Stimulated activated CD4-positive, alpha-beta T cell treated with anti-CD3 and anti-CD28 coated beads, Interleukin-15, amount 100 ng/mL, for 48 hours (primary cell): ENCODE measurements around the gene ARHGEF10L.

Experiments
- DNase-seq, 2 donors: peaks; one replicate each; pipeline ENCODE4 v3.0.0-alpha.2; 2020; ENCODE audit warnings: low read depth in 2 of 2

Gene ARHGEF10L

DNA sequence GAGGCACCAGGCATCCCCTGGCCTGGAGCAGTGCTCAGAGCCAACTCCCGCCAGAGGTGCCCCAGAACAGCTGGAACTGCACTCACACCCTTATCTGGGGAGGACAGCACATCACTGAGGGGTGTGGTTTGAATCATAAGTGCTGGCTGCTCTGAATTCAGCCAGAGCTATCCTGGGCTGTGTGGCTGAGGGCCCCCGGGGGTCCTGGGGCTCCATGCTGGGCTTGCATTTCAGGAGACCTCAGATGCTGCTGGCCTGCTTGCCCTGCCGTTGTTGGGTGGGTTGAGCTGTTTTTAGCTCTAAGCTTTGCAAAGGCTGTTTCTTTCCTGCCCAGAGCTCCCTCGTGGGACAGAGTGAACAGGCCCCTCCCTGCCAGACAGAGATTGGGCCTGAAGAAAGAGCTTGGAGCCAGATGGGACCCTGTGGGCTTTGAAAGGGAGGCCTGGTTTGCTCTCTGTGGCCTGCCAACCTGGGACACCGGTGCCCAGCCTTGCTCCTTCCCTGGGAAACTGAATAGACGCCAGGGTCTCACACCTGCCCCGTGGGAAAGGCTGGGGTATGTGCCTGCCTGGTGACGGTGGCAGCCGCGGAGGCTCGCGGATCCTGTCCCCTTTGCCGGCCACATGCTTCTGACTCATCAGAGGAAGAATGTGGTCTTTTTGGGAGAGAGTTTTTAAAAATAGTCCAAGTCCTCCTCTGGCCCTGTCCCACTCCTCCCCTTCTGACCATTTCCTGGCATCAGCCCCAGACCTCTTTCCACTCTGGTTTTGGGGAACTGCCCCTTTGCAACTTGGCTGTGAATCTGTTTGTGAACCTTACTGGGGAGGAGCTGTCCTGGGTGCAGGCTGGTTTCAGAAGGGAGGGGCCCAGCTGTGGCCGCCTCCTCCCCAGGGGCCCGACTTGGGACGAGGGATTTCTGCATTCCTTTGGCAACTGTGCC lies 30.0 kb downstream of the ARHGEF10L start:
- no peak for DNase-seq

DNA sequence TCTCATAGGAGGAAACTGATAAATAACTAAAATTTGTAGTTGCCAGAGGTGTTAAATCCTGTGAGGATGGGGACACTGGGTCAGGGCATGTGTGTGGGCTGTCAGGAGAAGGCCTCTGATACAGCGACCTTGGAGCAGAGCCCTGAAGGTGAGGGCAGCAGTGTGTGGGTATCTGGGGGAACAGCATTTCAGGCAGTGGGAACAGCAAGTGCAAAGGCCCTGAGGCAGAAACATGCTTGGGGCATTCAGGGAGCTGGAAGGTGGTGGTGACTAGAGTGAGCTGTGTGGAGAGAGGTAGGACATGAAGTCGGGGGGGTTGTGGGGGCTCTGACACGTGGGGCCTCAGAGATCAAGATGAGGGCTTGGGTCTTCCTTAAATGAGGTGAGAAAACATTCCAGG lies 30.7 kb downstream of the ARHGEF10L start:
- DNase-seq = no peak

DNA sequence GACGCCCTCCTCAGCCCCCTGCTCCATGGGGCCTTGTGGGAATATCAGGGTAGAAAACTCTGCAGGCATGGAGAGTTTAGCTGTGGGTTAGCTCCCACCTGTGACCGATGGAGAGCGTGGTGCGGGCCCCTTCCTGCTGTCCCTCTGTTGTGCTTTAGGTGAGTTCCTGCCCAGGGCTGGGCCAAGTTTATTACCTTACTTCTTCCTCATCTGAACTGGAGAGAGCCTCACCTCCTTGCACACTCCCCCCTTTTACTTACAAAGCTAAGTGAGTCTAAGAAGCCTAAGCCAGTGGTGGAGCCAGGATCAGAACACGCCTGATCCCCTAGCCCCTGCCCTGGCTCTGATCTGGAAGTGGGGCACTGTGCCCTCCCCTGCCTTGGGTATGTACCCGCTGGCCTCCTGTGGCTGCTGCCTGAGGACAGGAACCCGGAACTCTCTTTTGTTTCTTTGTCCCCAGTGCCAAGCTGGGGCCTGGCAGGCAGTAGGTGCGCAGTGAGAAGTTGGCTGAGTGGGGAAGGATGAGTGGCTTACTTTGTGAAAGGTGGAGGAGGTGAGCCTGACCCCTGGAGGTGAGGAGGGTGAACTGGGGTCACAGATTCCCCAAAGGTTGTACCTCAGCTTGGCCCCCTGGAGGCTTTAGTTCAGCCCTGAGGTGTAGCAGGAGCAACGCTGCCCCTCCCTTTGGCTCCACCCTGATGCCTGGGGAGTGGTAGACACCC lies 32.9 kb downstream of the ARHGEF10L start:
- DNase-seq = no peak

DNA sequence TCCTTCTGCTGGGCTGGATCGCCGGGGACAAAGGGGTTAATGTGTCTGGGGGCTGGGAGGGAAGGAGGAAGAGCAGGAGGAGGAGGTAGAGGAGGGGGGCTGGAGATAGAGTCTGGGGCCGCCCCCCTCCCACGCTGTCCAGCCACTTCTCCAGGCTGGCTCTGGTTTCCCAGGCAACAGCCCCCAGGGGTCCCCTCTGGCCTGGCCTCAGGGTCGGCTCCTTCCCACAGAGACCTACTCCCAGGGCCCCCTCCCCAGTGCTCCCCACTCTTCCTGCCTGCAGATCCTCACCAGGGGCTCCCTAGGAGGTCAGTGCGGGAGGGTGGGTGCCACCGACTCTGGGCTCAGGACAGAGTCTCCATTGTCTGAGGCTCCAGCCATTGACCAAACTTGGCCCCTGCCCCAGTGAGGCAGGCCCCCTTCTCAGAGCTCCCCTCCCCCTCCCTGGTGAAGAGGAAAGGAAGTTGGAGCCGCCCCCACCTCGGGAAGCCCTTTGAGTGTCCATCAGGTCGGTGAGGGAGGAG lies 34.1 kb downstream of the ARHGEF10L start:
- DNase-seq = no peak

DNA sequence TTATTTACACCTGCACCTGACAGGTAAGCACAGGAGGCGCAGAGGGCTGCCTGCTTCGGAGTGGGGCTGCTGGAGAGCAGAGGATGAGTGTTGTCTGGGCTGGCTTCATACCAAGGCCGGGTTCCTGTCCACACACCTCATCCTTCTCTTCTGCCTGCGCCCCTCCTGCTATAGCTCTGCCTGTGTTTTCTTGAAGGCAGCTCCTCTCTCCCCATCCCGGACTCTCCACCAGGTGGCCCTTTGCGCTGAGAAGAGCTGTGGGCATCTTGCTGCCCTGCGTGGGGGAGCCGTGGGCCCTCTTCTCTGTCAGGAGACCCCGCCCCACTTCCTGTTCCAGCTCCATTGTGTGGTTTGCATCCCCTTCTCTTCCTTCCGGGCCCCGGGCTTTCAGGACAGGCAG lies 35.0 kb downstream of the ARHGEF10L start:
- no peak for DNase-seq

DNA sequence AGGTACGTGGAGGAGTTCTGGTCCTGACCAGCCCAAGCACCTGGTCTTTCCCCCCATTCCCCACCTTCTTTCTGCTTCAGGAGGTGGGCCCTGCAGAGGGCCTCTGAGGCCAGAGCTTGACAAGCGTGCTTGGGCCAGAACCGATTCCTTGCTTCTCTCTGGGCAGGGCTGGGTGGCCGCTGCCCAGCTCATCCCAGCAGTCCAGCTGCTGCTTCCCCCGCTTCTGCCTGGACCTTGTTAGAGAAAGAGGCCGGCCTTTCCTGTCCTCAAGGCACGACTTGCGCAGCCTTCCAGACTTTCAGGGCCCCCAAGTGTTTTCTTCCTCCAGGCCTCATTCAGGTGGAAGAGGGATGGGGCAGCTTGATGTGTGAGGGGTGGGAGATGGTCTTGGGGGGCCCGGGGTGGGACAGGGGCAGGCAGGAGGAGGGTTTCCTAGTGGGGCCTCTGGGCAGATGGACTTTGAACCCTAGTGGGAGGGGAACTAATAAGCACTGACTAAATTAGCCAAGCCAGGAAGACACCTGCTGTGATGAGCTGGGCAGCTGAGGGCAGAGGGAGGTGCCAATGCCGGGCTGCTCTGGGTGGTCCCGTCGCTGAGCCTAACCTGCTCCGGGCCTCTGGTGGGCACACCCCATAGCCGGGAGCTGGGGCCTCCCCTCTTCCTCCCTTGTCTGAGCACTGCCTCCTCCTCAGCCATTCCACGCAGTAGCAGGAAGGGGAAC lies 36.5 kb downstream of the ARHGEF10L start:
- no peak for DNase-seq

DNA sequence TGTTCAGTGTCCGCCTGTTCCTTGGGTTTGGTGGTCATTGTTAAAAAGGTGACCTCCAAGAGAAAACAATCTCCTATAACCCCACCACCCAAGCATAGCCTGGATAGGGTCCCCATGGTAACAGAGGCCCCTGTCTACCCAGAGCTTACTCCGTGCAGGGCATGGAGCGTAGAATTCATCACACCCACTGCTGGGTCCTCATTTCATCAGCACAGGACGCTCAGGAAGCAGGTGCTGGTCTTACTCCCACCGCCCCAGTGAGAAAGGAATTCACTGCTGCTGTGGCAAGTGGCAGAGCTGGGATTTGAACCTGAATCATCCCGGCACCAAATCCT lies 37.0 kb downstream of the ARHGEF10L start:
- DNase-seq = no peak

DNA sequence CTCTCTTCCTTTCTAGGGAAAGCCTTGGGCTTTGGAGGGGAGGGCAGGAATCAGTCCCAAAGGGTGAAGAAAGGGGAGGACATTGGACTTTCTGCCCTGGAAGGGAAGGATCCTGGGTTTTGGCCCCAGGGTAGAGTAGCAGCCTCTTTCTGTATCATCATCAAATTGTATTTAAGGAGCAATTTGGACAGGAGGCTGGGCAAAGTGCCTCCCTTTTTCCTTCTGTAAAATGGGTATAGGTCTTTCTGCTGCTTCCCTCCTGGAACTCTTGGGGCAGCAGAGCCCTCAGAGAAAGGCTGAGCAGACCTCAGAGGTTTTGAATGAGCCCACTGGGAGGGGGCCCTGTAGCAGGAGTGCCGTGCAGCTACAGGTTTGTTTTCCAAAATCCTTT lies 38.4 kb downstream of the ARHGEF10L start:
- no peak for DNase-seq

DNA sequence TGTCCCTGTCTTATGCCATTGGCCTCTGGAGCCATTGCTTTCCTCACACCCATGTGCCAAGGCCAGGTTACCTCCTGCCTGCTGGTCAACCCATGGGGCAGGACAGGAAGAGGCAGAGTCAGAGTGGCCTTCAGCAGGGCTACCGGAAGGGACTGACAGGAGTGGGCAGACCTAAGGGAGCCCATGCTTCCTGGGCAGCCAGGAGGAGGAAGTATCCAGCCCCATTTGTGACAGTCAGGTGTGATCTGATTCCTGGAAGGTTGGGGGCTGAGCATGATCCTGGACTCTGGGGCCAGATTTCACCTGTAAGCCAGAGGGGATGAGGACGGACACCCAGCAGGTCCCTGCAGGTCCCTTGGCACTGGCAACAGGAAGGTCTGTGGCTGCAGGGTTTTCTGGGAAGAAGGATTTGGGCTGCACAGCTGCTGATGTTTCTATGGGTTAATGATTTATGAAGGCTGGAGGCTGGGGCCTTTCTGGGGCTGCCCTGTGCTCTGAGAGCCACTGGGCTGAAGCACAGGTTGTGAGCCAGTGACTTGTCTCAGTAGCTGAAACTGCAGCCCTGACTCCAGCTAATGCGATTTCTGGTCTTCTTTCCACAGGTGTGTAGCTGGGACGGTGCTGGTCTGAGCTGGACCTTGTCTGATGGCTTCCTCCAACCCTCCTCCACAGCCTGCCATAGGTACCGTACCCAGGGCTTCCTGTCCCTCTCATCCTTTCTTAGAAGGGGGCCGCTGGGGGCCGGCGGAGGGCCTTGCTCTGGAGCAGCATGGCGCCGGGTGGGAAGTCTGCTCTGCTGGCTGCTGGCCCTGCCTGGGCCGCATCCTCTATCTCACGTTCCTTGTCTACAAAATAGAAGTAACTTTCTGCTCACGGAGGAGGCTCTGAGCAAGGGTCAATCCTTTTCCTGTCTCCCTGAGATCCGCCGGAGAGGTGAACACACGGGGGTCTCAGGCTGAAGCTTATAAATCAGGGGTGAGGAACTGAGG lies 40.7 kb downstream of the ARHGEF10L start:
- DNase-seq = no peak

DNA sequence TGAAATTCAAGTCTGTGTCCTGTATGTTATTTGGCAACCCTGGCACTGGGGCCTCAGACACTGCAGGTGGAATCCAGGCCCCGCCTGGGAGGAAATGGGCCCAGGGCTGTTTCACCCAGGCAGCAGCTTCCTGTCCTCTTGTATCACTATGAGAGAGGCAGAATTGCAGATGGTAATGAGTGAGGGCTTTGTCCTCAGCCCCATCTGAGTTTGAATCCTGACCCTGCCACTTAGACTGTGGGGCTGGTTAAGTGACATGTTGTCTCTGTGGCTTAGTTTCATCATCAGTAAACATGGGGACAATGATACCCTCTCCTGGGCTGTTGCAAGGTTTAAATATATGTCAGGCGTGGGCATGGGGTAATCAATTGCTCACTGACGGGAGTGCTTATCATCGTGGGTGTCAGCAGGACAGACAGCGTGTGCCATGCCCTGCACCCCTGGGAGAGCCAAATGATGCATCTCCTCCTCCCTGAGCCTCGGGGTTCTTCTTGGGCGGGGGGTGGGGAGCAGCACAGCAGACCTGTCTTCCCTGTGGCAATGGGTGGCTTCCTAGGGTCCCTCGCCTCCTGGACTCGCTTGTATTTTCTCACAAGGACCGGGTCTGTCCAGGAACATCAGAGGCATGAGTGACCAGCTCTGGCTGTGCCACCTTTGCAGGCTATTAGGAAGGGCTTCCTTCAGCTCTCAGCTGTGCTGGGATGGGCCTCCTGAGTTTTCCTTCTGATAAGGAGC lies 42.1 kb downstream of the ARHGEF10L start:
- DNase-seq = no peak

DNA sequence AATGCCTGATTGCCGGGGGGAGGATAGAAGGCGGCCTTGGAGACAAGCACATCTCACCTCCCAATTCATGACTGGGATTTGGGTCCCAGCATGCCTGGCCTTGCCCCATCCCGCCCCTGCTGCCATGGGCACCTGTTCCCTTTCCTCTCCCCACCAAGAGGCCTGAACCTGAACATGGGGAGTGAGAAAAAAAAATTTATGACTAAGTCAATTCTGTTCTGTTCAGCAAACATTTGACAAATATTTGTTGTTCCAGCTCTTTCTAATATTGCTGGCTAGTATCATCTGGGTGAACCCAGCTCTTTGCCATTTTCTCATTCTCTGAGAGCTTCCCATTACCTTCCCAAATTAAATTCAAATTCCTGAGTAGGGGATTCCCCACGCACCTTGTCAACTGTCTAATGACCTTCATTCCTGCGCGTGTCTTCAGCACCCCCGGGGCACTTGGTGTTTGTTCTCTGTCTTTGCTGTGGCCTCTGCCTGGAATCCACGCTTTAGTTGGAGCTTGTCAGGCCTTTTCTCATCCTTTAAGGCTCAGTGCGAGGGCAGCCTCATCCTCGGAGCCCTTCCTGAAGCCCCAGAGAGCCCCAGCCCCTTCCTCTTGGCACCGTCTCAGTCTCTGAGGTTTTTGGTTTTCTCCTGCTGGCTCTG lies 42.8 kb downstream of the ARHGEF10L start:
- DNase-seq = no peak

DNA sequence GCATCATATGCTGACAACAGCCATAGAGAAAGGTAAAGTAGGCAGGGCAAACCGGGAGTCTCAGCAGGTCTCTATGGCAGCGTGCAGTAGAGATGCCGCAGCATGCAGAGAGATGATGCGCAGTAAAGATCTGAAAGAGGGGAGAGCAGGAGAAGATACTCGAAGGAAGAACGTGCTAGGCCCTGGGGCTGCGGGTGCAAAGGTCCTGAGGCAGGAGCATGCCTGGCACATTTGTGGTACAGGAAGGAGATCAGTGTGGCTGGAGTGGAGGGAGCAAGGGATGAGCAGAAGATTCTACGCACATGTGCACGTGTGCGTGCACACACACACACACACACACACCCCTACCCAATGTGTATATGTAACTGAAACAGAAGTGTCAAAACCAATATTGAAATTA lies 45.0 kb downstream of the ARHGEF10L start:
- DNase-seq = no peak

DNA sequence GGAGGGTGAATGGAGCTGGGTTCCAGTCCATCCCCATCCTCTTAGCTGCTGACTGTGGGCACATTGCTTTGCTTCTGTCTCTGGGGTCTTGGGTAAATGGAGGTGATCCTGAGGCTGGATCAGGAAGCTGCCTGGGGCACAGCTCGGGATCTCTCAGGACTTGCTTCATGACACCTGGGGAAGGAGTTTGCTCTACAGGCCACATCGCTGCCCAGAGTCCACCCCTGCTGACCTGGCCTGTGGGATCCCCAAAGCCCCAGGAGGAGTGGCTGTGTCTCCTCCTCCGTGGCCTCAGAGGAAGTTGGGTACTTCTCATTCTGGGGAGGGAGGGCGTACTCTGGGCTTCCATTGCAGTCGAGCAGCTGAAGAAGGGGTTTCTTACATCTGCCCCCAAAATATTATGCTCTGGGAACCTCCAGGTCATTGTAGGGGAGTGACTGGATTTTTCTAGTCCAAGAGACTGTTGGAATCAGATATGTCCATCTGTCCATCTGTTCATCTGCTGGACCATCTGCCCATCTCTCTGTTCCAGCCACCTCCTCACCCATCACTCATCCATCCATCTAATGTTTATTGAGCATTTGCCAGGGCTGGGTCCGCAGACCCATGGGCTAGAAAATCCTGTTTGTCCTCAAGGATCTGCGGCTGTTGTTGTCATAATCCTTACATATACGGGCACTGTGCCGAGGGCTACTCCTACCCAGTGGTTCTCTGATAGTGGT lies 45.9 kb downstream of the ARHGEF10L start:
- DNase-seq = no peak

DNA sequence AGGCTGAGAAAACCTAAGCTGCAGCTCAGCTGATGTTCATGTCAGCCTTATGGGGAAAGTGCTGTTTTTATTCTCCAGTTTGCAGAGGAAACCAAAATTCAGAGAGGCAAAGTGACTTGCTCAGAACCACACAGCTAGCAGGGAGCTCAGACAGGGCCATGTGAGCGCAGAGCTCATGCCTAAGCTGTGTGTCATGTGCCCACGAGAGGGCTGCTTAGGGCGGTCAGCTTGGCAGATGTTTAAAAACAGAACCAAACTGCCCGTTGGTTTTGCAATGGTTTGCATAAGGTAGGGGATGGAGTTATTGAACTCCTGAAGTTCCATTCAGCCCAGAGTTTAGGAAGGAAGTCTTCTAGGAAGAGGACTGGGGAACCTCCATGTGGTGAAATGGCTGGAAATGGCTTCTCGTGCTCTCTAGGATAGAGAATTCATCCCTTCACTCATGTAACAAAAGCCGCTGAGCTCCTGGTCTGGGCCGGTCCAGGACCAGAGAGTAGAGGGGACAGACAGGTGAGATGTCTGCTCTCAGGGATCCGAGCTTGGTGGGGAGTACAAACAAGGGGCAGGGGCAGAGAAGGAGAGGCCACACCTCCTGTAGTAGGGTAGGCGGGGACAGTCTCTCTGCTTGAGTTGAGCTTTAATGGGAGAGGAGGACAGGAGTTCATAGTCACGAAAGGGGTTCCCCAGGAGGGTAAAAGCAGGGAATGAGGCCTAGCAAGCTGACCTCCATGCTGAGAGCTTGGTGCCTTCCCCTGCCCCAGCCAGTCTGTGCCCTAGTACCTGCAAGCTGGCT lies 46.9 kb downstream of the ARHGEF10L start:
- DNase-seq = no peak

DNA sequence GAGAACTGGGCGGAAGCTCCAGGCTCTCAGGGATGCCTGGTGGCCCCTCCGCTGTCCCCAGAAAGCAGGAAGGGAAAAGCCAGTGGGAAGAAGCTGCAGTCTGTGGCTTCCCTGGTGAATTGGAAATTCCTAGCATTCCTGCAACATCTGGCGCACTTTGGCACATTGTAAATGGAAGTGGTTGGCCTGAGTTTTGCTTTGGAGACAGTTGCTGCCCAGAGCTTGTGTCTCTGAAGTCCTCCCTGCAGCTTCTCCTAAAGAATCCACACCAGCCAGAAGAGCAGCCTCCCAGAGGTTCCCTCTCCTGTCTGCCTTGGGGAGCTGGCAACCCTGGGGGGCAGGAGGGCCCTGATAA lies 48.2 kb downstream of the ARHGEF10L start:
- no peak for DNase-seq

DNA sequence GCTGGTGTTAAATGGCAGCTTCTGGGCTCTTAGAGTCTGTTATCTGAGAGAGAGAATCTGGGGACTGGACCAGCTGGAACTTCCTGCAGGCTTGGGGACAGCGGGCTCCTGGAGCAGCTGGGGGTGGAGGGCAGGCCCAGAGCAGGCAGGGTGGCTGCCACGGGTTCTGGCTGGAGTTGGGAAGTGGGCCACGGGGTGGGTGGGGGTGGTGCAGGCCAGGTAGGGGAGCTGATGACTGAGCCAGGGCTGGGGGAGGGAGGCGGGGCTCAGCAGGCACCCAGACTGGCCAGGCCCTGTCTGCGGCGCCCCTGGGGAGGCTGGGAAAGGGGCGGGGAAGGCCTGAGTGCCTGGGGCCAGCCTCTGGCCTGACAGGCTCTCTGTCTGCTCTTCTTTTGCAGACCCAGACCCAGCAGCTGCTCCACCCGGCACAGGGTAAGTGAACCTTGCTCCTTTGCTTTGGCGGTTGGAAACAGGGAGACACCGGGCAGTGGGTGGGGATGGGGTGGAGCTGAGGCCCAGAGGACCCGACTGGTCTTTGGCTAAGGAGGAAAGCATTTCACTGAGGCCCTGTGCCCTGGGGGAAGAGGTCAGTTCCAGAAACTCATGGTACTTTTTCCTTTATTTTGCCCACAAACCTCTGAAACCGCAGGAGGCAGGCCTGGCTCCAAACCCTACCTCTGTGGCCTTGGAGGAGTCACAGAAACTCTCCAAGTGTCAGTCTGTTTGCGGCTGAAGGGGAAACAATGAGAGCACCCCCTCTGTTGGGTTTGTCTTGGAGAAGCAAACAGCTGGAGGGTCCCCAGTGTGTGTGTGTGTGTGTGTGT lies 48.8 kb downstream of the ARHGEF10L start:
- no peak for DNase-seq

DNA sequence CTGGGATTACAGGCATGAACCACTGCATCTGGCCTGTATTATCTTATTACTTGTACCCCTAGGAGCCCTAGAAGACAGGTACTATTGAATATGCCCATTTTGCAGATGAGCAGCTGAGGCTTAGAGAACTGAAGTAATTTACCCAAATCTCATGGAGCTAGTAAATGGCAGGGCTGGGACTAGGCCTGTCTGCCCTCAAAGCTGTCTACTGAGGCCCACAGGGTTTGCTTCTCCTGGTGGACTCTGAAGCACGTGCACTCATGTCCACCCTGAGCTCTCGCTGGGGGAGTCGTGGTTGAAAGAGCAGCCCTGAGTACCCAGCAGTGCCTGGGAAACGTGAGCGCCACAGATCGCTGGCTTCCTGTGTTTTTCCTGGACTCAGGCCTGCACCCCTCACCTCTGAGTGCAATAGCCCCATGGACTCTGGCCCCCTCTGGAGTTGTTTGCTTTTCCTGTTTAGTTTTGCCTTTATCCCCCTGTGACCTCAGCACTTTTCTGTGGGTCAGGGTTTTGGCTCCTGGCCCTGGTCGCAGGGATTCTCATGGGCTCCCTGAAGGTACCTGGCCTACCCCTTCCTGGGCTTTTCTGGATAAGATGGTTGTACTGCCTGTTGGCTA lies 52.4 kb downstream of the ARHGEF10L start:
- DNase-seq = no peak
